Right ventricle myocardium superior (tissue), 1 donor: Measurements from ENCODE around the gene RTRAF. TPM values are rescaled to one million over a fixed set of nuclear protein-coding genes. Genes with fewer than 3 reads are reported as not detected.

ENCODE experiments used
- ATAC-seq: fragments of 200-7000 bp; cut with Tn5 transposase; one replicate; pipeline ENCODE4 v1.9.1; 2020; ENCODE audit warnings: mild to moderate bottlenecking; ENCODE audit not compliant: poor library complexity
- DNase-seq: peaks from one replicate; pipeline ENCODE4 v3.0.0-alpha.2; 2020
- intact Hi-C: fragments of 100-400 bp; cut with DNase I; formaldehyde crosslinking; loops from one replicate; pipeline ENCODE4 v1.11.2; 2022
- total RNA-seq: library from RNA; stranded (reverse); fragmentation: NEBNext Ultra II Directional; extraction: Animal tissue kit (Norgen Biotek cat#: 25700); gene quantifications from one replicate; pipeline ENCODE4 v1.2.1, GENCODE V29; 2021
- donor health status: DM: no; HTN: yes; CAD: no; lungs with severe emphysema.

Gene RTRAF
- total RNA-seq, 1 donor from 2014 or later, result 218 TPM

- intact Hi-C loops, result loop anchor here (5.0 kb wide), 1 partner anchor 53 kb away; the partner anchor contains the start of gene NID2
- ATAC-seq, result peak; percentile 38
- peak; percentile 53 for DNase-seq
Observed at GRCh38 chr14:52013984-52014600, 24.7 kb downstream of the RTRAF start.

GRCh38 chr14:52014601-52015267, 25.4 kb downstream of the RTRAF start:
- ATAC-seq (peak; percentile 76), DNase-seq (peak; percentile 76)
- intact Hi-C loops, result loop anchor here (5.0 kb wide), 1 partner anchor 53 kb away; the partner anchor contains the start of gene NID2

GRCh38 chr14:52015411-52016030, 26.2 kb downstream of the RTRAF start:
- ATAC-seq (peak; percentile 36), DNase-seq (peak; percentile 60)
- intact Hi-C loops, result no loop called here

- intact Hi-C loops, result no loop called here
Observed at GRCh38 chr14:52018252-52018651, 28.9 kb downstream of the RTRAF start.

GRCh38 chr14:52018970-52019369, 29.6 kb downstream of the RTRAF start:
- DNase-seq (no peak), ATAC-seq (no peak)
- intact Hi-C loops, result no loop called here

More at GRCh38 chr14:52018252-52018651, 28.9 kb downstream of the RTRAF start:
- ATAC-seq (no peak), DNase-seq (no peak)

GRCh38 chr14:52020161-52020714, 30.9 kb downstream of the RTRAF start:
- ATAC-seq (no peak), DNase-seq (no peak)
- intact Hi-C loops, result no loop called here

GRCh38 chr14:52020866-52021717, 31.7 kb downstream of the RTRAF start:
- ATAC-seq, result no peak
- no peak for DNase-seq
- intact Hi-C loops, result no loop called here

GRCh38 chr14:52021957-52022600, 32.7 kb downstream of the RTRAF start:
- no peak for ATAC-seq
- DNase-seq, result no peak
- intact Hi-C loops, result no loop called here

- intact Hi-C loops, result no loop called here
- DNase-seq, result no peak
- peak; percentile 74 for ATAC-seq
Observed at GRCh38 chr14:52023518-52023917, 34.2 kb downstream of the RTRAF start.

- no peak for DNase-seq
- peak; percentile 44 for ATAC-seq
- intact Hi-C loops, result no loop called here
Observed at GRCh38 chr14:52025310-52025709, 36.0 kb downstream of the RTRAF start.

- intact Hi-C loops, result no loop called here
- ATAC-seq, result peak; percentile 3
- DNase-seq, result no peak
Observed at GRCh38 chr14:52026017-52026660, 36.8 kb downstream of the RTRAF start.

- ATAC-seq (no peak), DNase-seq (no peak)
- intact Hi-C loops, result no loop called here
Observed at GRCh38 chr14:52026901-52027300, 37.6 kb downstream of the RTRAF start.

- intact Hi-C loops, result no loop called here
- DNase-seq, result no peak
Observed at GRCh38 chr14:52029881-52030280, 40.5 kb downstream of the RTRAF start.

GRCh38 chr14:52031781-52032180, 42.4 kb downstream of the RTRAF start:
- peak; percentile 95 for ATAC-seq
- intact Hi-C loops, result no loop called here
- DNase-seq, result peak; percentile 82

More at GRCh38 chr14:52029881-52030280, 40.5 kb downstream of the RTRAF start:
- no peak for ATAC-seq

- DNase-seq (no peak), ATAC-seq (peak; percentile 57)
- intact Hi-C loops, result no loop called here
Observed at GRCh38 chr14:52032204-52032801, 43.0 kb downstream of the RTRAF start.

GRCh38 chr14:52033101-52033642, 43.8 kb downstream of the RTRAF start:
- intact Hi-C loops, result no loop called here
- DNase-seq, result no peak
- no peak for ATAC-seq
